CD4-positive, alpha-beta T cell (primary cell): ENCODE data around the gene CLRN1. TPM values are rescaled to one million over a fixed set of nuclear protein-coding genes. Genes with fewer than 3 reads are reported as not detected.

Experiments used
- ATAC-seq: fragments of 200-7000 bp; cut with Tn5 transposase; one replicate; pipeline ENCODE4 v1.10.0; 2022; ENCODE audit warnings: mild to moderate bottlenecking; ENCODE audit not compliant: poor library complexity
- CTCF ChIA-PET: fragments of 350-600 bp; sonication (Branson Sonifier 250); formaldehyde crosslinking; loops from one replicate; lab custom pipeline; 2021; ENCODE audit warnings: antibody characterized with exemption, inconsistent platforms; lab: Charles Lee
- POLR2A ChIA-PET: fragments of 350-600 bp; sonication (Branson Sonifier 250); formaldehyde crosslinking; loops from one replicate; lab custom pipeline; 2021; ENCODE audit warnings: antibody characterized with exemption, inconsistent platforms; lab: Charles Lee
- DNase-seq, 14 experiments: peaks; one replicate each; pipeline ENCODE4 v3.0.0-alpha.2; 2013 to 2020; ENCODE audit warnings: mixed read lengths in 2 of 14
- H3K27ac ChIP-seq, 2 donors: one replicate each; pipeline versions ENCODE4 v1.5.1 to v1.7.0; 2013; ENCODE audit warnings: low read length in 2 of 2, low read depth in 1 of 2, mild to moderate bottlenecking in 1 of 2
- H3K27me3 ChIP-seq, 2 experiments: 1 replicate in 1 of 2; 2 replicates in 1 of 2; pipeline versions ENCODE4 v1.6.1 to v1.7.0; 2013; ENCODE audit warnings: low read length in 2 of 2, control low read depth in 1 of 2, mild to moderate bottlenecking in 1 of 2, moderate library complexity in 1 of 2; ENCODE audit not compliant: insufficient read depth in 2 of 2, control insufficient read depth in 1 of 2
- H3K36me3 ChIP-seq: one replicate; pipeline ENCODE4 v1.6.1; 2013; ENCODE audit warnings: low read length, control low read depth; ENCODE audit not compliant: insufficient read depth
- H3K4me1 ChIP-seq: one replicate; pipeline ENCODE4 v1.6.1; 2013; ENCODE audit warnings: low read length, control low read depth; ENCODE audit not compliant: insufficient read depth
- H3K4me3 ChIP-seq: one replicate; pipeline ENCODE4 v1.5.1; 2013; ENCODE audit warnings: mild to moderate bottlenecking, low read length, moderate library complexity
- H3K9me3 ChIP-seq, 2 experiments: 1 replicate in 1 of 2; 2 replicates in 1 of 2; pipeline versions ENCODE4 v1.6.1 to v1.7.0; 2013; ENCODE audit warnings: low read length in 2 of 2, mild to moderate bottlenecking in 2 of 2, control low read depth in 1 of 2, moderate library complexity in 1 of 2; ENCODE audit not compliant: control insufficient read depth in 1 of 2, insufficient read depth in 1 of 2
- H3K27ac Mint-ChIP-seq: one replicate; pipeline ENCODE4 v1.8.0; 2020; ENCODE audit warnings: mixed read lengths
- H3K27me3 Mint-ChIP-seq: one replicate; pipeline ENCODE4 v1.8.0; 2021; ENCODE audit warnings: mixed read lengths
- H3K36me3 Mint-ChIP-seq: one replicate; pipeline ENCODE4 v1.8.0; 2021; ENCODE audit warnings: low read depth, mixed read lengths
- H3K4me1 Mint-ChIP-seq: one replicate; pipeline ENCODE4 v1.8.0; 2021; ENCODE audit warnings: low read depth, mixed read lengths
- H3K4me3 Mint-ChIP-seq: one replicate; pipeline ENCODE4 v1.8.0; 2020; ENCODE audit warnings: mild to moderate bottlenecking, mixed read lengths
- H3K9me3 Mint-ChIP-seq: one replicate; pipeline ENCODE4 v1.8.0; 2020; ENCODE audit warnings: mixed read lengths
- intact Hi-C, 2 experiments: fragments of 100-400 bp; cut with DNase I in 1 of 2; cut with micrococcal nuclease in 1 of 2; formaldehyde crosslinking; loops; one replicate each; pipeline versions ENCODE4 v1.15.1 to v1.9.0; 2023 to 2025; cut with DNase I, micrococcal nuclease
- total RNA-seq, 174 experiments: library from RNA in 2 of 174; stranded (reverse) in 2 of 174; gene quantifications; one replicate each; pipeline ENCODE4 v1.2.3 and lab custom pipeline; 2021 to 2026
- TF ChIP-seq, protein P1 (sequence below): fragments of 200-600 bp; IDR thresholded peaks from one replicate; pipeline ENCODE4 v1.8.0; 2022; ENCODE audit warnings: antibody characterized with exemption, mild to moderate bottlenecking

Gene CLRN1
- total RNA-seq, 2 experiments from 2014 or later = not detected

DNA sequence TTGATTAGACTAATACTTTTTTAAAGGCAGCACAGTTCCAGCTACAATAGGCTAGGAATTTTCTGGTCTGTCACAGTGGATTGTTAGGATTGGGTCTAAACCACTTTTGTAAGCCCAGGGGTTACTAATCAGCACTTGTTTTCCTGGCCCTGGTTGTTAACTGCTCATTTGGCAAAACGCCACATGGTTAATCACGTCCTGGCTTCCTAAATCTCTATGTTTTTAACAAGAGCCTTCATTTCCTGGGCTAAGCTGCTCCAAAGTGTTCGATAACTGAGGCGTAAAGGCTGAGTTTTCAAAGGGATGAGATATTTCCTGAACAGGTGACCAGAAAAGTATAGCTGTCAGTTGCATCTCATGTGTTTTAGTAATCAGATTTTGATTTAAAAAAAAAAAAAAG is 38.9 kb upstream of the CLRN1 start:
- H3K4me1 Mint-ChIP-seq = no peaks in the 10 kb centered on the region
- Histone ChIP-seq H3K27me3 (no peaks in the 10 kb centered on the region), H3K4me1 (no peaks in the 10 kb centered on the region), H3K4me3 (no peak overlapping the region), H3K36me3 (no peaks in the 10 kb centered on the region), H3K9me3 (no peaks in the 10 kb centered on the region), H3K27ac (no peak overlapping the region)
- H3K27me3 Mint-ChIP-seq = no peaks in the 10 kb centered on the region
- no peaks in the 10 kb centered on the region for H3K9me3 Mint-ChIP-seq
- ChIA-PET CTCF (interaction anchor here (1.2 kb wide), 1 partner anchor 10 kb away, joined by 3 read pairs; no protein-coding TSS in a partner anchor), POLR2A (no interaction called here)
- no peak overlapping the region for H3K27ac Mint-ChIP-seq
- no peaks in the 10 kb centered on the region for H3K36me3 Mint-ChIP-seq
- no peak overlapping the region for H3K4me3 Mint-ChIP-seq
- intact Hi-C loops = no loop called here
- DNase-seq (no peak), ATAC-seq (no peak)
- TF ChIP-seq, protein P1, sequence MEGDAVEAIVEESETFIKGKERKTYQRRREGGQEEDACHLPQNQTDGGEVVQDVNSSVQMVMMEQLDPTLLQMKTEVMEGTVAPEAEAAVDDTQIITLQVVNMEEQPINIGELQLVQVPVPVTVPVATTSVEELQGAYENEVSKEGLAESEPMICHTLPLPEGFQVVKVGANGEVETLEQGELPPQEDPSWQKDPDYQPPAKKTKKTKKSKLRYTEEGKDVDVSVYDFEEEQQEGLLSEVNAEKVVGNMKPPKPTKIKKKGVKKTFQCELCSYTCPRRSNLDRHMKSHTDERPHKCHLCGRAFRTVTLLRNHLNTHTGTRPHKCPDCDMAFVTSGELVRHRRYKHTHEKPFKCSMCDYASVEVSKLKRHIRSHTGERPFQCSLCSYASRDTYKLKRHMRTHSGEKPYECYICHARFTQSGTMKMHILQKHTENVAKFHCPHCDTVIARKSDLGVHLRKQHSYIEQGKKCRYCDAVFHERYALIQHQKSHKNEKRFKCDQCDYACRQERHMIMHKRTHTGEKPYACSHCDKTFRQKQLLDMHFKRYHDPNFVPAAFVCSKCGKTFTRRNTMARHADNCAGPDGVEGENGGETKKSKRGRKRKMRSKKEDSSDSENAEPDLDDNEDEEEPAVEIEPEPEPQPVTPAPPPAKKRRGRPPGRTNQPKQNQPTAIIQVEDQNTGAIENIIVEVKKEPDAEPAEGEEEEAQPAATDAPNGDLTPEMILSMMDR = no peak

DNA sequence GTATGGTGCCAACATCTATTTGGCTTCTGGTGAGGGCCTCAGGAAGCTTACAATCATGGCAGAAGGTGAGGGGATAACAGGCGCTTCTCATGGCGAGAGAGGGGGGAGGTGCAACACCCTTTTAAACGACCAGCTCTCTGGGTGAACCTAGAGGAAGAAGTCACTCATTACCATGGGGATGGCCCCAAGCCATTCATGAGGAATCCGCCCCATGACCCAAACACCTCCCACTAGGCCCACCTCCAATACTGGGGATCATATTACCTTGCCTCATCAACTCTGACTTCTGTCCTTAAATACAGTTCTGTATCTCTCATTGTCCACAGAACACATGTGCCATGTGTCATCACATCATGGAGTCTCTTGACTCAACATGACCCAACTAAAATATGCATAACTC is 37.5 kb upstream of the CLRN1 start:
- no peak for ATAC-seq

DNA sequence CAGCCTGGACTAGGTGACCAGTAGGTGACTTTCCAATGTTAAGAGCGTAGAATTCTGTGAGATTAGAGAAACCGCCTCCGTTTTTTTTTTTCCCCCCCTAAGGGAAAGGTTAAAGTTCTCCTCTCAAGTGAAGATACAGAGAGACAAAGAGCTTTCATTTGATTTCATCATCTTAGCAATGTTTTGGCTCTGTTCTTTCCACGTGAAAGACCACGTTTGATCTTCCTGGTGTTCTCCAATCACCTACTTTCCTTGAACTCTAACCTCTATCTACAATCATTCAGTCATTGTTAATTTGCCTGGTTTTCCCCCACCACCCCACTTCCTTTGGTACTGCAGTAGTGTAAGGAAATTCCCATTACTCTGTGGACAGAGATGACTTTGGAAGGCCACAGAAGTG is 36.9 kb upstream of the CLRN1 start:
- no peaks in the 10 kb centered on the region for H3K36me3 Mint-ChIP-seq
- ATAC-seq = no peak
- no peaks in the 10 kb centered on the region for H3K36me3 ChIP-seq
- intact Hi-C loops = no loop called here
- no peak overlapping the region for H3K4me3 Mint-ChIP-seq
- no peak for DNase-seq
- TF ChIP-seq, protein P1 = no peak
- H3K4me3 ChIP-seq = no peak overlapping the region
- no peak overlapping the region for H3K27ac ChIP-seq
- POLR2A ChIA-PET = no interaction called here
- no peaks in the 10 kb centered on the region for H3K4me1 ChIP-seq
- no peaks in the 10 kb centered on the region for H3K9me3 ChIP-seq
- H3K9me3 Mint-ChIP-seq = no peaks in the 10 kb centered on the region
- H3K27ac Mint-ChIP-seq = no peak overlapping the region
- H3K27me3 ChIP-seq = no peaks in the 10 kb centered on the region
- CTCF ChIA-PET = no interaction called here
- no peaks in the 10 kb centered on the region for H3K27me3 Mint-ChIP-seq
- no peaks in the 10 kb centered on the region for H3K4me1 Mint-ChIP-seq

More for the DNA sequence above, 37.5 kb upstream of the CLRN1 start:
- no peak overlapping the region for H3K4me3 ChIP-seq
- no peaks in the 10 kb centered on the region for H3K36me3 ChIP-seq
- CTCF ChIA-PET = no interaction called here
- no peaks in the 10 kb centered on the region for H3K4me1 Mint-ChIP-seq
- H3K27ac Mint-ChIP-seq = no peak overlapping the region
- no peak for DNase-seq
- TF ChIP-seq, protein P1 = no peak
- H3K27me3 ChIP-seq = no peaks in the 10 kb centered on the region
- POLR2A ChIA-PET = no interaction called here
- H3K27me3 Mint-ChIP-seq = no peaks in the 10 kb centered on the region
- H3K4me3 Mint-ChIP-seq = no peak overlapping the region
- H3K4me1 ChIP-seq = no peaks in the 10 kb centered on the region
- intact Hi-C loops = no loop called here
- no peaks in the 10 kb centered on the region for H3K9me3 ChIP-seq
- no peaks in the 10 kb centered on the region for H3K9me3 Mint-ChIP-seq
- no peak overlapping the region for H3K27ac ChIP-seq
- H3K36me3 Mint-ChIP-seq = no peaks in the 10 kb centered on the region
